ENCODE data around the gene LRPAP1.
"Not testable (repeated sequence)": the region's sequence is repeated elsewhere in the genome, so short reads cannot be mapped to it uniquely, and the experiment has no call there.

LRPAP1 gene, protein sequence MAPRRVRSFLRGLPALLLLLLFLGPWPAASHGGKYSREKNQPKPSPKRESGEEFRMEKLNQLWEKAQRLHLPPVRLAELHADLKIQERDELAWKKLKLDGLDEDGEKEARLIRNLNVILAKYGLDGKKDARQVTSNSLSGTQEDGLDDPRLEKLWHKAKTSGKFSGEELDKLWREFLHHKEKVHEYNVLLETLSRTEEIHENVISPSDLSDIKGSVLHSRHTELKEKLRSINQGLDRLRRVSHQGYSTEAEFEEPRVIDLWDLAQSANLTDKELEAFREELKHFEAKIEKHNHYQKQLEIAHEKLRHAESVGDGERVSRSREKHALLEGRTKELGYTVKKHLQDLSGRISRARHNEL

DNA sequence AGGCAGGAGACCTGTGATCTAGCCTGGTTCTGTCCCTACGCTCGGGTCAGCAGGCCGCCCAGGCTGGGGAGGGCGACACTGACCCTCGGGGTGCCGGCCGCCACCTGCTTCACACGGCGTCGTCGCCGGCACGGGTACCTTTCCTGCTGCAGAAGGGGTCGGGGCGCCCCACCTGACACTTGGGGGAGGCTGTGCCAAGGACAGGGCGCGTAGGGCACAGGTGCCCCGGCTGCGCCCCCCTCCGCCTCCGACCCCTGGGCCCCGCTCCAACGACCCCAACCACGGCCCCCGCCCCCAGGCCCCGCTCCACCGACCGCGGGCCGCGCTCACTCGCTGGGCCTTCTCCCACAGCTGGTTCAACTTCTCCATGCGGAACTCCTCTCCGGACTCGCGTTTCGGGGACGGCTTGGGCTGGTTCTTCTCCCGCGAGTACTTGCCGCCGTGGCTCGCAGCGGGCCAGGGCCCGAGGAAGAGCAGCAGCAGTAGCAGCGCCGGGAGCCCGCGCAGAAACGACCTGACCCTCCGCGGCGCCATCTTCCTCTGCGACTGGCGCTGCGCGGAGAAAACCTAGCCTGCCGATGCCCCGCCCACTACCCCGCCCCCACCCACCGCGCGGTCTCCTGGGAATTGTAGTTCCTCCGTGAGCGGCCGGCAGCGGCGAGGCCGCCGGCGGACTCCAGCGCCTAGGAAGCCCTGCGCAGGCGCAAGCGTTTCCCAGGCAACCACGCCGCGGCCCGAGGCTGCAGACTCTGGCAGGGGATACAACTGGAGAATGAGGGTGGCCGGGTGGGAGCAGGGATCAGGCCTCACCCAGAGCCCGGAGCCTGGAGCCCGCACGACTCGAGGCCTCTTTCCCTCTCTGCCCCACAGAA, at the start of gene LRPAP1:
Gene LRPAP1 (minus strand): TSS at position 544 of the 872 bp plus-strand sequence. CDS start 10 bp downstream, at position 534.
- peak within 1 kb of the TSS; percentile 68 for H3K27ac ChIP-seq (ENCODE audit: low read depth, low read length)
- no peaks in the 10 kb centered on the region for H3K9me3 ChIP-seq (ENCODE audit: low read length)
- H3K4me3 ChIP-seq (ENCODE audit: low read depth in 1 of 2, low read length in 2 of 2), result peak within 1 kb of the TSS; percentile 84 to 98
- H3K9ac ChIP-seq (ENCODE audit: low read length), result peak within 1 kb of the TSS; percentile 39
- H3K4me1 ChIP-seq (ENCODE audit: insufficient read depth, low read length), result peaks cover 24% of the 10 kb centered on the region
- no peaks in the 10 kb centered on the region for H3K27me3 ChIP-seq (ENCODE audit: control insufficient read depth in 1 of 2, insufficient read depth in 2 of 2, low read length in 2 of 2)
- H3K36me3 ChIP-seq (ENCODE audit: insufficient read depth, low read length), result peaks cover 14% of the 10 kb centered on the region

DNA sequence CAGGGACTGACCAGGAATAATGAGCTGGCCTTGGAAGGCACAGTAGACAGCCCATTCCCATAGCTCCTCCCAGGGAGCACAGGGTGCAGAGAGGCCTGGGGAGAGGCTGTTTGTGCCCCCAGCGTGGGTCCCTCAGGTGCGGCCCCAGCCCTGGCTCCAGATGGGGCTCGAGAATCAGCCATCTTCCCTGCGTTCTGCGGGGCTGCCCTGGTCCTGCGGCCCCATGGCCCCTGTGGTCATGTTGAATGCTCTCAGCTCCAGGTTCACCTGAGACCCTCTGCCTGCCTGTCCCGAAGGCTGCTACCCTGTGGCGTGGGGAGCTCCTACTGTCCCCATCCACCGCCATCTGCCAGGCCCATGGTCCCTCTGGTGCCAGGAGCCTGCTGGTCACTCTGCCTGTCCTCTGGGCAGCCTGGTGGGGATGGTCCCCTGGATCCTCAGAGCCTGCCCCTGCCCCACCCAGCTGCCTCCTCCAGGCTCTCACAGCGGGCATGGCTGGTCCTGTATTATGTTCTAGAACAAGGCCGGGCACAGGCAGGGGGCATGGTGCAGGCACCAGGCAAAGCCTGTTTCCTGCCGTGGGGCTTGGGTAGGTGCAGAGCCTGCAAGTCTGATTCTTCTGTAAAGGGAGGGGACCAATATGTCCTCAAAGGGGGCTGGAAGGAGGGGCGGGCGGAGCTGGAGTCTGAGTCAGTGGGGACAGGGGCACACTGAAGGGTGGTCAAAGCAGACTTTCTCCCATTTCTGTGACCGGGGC, 49.3 kb upstream of the LRPAP1 start:
- H3K27ac ChIP-seq (ENCODE audit: low read depth, low read length); H3K9me3 ChIP-seq (ENCODE audit: low read length); H3K4me3 ChIP-seq (ENCODE audit: low read depth in 1 of 2, low read length in 2 of 2); H3K4me1 ChIP-seq (ENCODE audit: insufficient read depth, low read length); H3K9ac ChIP-seq (ENCODE audit: low read length); H3K36me3 ChIP-seq (ENCODE audit: insufficient read depth, low read length); H3K27me3 ChIP-seq (ENCODE audit: control insufficient read depth in 1 of 2, insufficient read depth in 2 of 2, low read length in 2 of 2): not testable (repeated sequence)

DNA sequence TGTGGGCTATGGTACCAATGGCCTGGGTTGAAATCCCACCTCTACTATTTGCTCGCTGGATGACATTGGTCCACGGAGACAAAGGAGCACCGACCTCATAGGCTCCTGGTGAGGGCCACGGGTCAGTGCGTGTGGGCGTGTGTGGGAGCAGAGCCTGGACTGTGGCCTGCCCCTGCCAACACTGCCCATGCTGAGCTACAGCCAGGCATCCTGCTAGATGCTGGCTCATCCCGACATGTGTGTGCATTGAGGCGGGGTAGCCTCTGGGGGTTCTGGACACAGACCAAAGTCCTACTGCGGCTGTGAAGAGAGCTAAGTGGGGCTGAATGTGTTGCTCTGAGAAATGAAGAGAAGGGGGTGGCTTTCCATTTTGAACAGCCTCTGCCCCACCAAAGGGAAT, 48.6 kb upstream of the LRPAP1 start:
- H3K9ac ChIP-seq (ENCODE audit: low read length); H3K36me3 ChIP-seq (ENCODE audit: insufficient read depth, low read length); H3K9me3 ChIP-seq (ENCODE audit: low read length); H3K27me3 ChIP-seq (ENCODE audit: control insufficient read depth in 1 of 2, insufficient read depth in 2 of 2, low read length in 2 of 2); H3K4me1 ChIP-seq (ENCODE audit: insufficient read depth, low read length); H3K27ac ChIP-seq (ENCODE audit: low read depth, low read length); H3K4me3 ChIP-seq (ENCODE audit: low read depth in 1 of 2, low read length in 2 of 2): not testable (repeated sequence)

DNA sequence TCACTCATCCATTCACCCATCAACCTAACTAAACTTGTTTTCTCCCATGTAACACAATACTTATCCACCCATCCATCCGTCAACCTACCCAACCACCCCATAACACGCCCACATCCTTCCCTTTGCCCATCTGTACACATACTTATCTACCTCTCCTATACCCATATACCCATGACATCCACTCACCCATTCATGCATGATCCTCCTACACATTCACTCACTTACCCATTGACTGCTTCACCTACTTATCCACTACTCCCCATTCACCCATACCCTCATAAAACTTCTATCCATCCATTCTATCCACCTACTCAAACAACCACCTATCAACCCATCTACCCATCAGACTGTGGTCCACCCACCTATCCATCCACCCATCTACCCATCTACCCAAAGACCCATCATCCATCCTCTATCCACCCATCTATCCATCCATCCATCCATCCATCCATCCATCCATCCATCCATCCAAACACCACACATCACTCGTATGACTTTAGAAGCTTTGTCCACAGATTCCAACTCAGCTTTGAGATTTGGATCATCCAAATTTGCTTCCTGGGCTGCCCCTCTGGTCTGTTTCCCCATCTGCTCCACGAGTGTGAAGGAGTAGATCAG, 46.4 kb upstream of the LRPAP1 start:
- H3K9me3 ChIP-seq (ENCODE audit: low read length); H3K4me1 ChIP-seq (ENCODE audit: insufficient read depth, low read length); H3K9ac ChIP-seq (ENCODE audit: low read length); H3K4me3 ChIP-seq (ENCODE audit: low read depth in 1 of 2, low read length in 2 of 2); H3K36me3 ChIP-seq (ENCODE audit: insufficient read depth, low read length); H3K27ac ChIP-seq (ENCODE audit: low read depth, low read length); H3K27me3 ChIP-seq (ENCODE audit: control insufficient read depth in 1 of 2, insufficient read depth in 2 of 2, low read length in 2 of 2): not testable (repeated sequence)

DNA sequence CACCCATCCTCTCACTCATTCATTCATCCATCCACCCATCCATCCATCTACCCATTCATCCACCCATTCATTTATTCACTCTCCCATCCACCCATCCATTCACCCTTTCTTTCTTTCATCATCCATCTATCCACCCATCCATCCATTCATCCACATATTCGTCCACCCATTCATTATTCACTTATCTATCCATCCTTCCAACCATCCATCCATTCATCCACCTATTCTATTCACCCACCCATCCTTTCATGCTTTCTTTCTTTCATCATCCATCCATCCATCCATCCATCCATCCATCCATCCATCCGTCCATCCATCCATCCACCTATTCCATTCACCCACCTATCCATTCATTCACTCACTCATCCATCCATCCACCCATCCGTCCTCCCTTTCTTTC, 45.8 kb upstream of the LRPAP1 start:
- H3K4me3 ChIP-seq (ENCODE audit: low read depth in 1 of 2, low read length in 2 of 2); H3K4me1 ChIP-seq (ENCODE audit: insufficient read depth, low read length); H3K36me3 ChIP-seq (ENCODE audit: insufficient read depth, low read length); H3K9me3 ChIP-seq (ENCODE audit: low read length); H3K27ac ChIP-seq (ENCODE audit: low read depth, low read length); H3K27me3 ChIP-seq (ENCODE audit: control insufficient read depth in 1 of 2, insufficient read depth in 2 of 2, low read length in 2 of 2); H3K9ac ChIP-seq (ENCODE audit: low read length): not testable (repeated sequence)

DNA sequence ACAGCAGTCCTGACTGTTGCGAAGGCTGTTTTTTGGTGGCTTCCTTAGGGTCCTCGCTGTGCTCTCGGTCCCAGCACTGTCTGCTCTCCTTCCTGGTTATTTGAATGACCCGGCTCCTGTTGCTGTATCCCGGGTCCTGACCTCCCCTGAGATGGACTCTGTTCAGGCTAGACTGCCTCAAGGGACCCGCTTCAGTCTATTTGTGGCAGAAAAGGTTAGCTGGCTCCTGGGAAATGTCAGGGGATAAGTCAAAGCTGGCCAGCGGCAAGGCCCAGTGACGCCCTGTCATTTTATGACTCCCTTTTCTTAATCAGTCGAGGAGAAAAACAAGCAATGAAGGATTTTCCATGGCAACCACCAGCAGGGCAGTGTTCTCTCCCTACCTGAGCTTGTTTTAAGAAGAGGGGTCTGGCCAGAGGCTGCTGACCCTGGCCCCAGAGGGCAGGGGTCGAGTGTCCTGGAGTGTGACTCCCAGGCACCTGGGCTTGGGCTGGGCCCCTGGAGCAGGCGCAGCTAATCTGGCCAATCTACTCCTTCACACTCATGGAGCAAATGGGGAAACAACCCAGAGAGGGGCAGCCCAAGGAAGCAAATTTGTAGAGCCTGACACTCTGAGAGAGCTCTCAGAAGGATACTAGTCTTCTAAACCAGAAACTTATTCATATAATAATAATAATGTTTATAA, 45.1 kb upstream of the LRPAP1 start:
- not testable (repeated sequence) for H3K4me3 ChIP-seq (ENCODE audit: low read depth in 1 of 2, low read length in 2 of 2); H3K36me3 ChIP-seq (ENCODE audit: insufficient read depth, low read length); H3K27ac ChIP-seq (ENCODE audit: low read depth, low read length); H3K27me3 ChIP-seq (ENCODE audit: control insufficient read depth in 1 of 2, insufficient read depth in 2 of 2, low read length in 2 of 2); H3K9me3 ChIP-seq (ENCODE audit: low read length); H3K4me1 ChIP-seq (ENCODE audit: insufficient read depth, low read length); H3K9ac ChIP-seq (ENCODE audit: low read length)

DNA sequence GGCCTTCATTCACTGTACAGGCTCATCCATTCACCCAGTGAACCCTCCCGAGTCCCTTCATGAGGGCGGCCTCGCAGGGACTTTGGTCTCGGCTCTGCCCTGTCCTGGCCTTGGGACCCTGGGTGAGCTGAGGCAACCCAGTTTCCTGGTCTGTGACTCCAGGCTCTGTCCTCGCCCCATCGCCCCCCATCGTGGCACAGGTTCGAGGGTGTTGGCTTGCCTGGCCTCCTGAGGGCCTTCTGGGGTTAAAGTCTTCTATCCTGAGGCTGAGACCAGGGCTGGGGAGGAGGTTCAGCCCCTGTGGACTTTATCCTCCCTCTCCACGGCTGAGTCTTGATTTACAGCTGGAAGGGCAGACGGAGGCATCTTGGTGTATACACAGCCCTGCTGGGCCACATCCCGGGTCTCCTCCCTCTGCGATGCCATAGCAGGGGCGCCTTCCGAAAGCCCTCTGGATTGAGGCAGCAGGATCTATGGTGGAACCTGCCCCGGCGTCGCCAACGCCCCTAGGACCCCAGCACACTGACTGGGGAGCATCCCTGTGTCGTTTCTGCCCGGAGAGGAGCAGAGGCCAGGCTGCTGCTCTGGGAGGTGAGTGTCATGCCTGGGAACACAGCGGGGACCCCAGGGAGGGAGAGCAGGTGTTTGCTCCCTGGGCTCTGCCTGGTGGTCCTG, 44.4 kb upstream of the LRPAP1 start:
- H3K36me3 ChIP-seq (ENCODE audit: insufficient read depth, low read length); H3K9me3 ChIP-seq (ENCODE audit: low read length); H3K27me3 ChIP-seq (ENCODE audit: control insufficient read depth in 1 of 2, insufficient read depth in 2 of 2, low read length in 2 of 2); H3K4me1 ChIP-seq (ENCODE audit: insufficient read depth, low read length); H3K9ac ChIP-seq (ENCODE audit: low read length); H3K4me3 ChIP-seq (ENCODE audit: low read depth in 1 of 2, low read length in 2 of 2); H3K27ac ChIP-seq (ENCODE audit: low read depth, low read length): not testable (repeated sequence)

DNA sequence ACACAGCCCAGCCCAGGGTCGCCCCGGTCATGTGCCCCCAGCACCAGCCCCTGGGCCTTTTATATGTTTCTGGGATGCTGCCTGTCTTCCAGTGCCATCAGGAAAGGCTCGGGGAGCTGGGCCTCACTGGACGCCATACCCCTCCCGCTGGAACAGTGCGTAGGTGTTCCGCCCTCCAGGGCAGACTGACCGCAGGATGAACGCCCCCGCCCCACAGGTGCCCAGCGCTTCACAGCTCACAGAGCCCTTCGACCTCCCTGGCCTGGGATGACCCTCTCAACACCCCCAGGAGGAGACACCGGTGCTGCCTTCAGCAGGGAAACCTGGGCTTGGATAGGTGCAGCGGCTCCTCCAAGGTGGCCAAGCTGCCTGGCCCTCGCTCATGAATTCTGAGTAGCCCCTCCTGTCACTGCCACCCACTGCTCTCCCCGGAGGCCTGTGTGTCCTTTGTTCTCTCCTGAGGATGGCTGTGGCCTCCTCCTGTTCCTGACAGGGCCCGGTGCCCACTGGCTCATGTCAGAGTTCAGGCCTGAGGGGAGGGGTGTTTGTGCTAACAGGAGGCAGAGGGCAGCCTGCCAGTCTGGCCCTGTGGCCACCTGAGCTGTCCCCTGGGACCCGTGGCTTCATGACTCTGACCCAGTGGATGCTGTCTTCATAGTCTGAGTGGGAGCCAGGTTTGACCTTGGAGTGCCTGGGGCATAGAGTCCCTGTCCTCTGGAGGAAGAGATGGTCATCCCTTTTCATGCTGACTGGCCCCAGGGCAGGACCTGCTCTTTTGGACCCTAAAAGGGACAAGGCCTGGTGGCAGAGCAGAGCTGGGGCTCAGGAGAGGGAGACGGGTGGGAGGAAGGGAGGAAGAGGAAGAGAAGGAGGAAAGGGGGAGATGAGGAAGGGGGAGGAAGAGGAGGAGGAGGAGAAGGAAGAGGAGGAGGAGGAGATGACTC, 43.5 kb upstream of the LRPAP1 start:
- not testable (repeated sequence) for H3K36me3 ChIP-seq (ENCODE audit: insufficient read depth, low read length); H3K4me1 ChIP-seq (ENCODE audit: insufficient read depth, low read length); H3K27me3 ChIP-seq (ENCODE audit: control insufficient read depth in 1 of 2, insufficient read depth in 2 of 2, low read length in 2 of 2); H3K4me3 ChIP-seq (ENCODE audit: low read depth in 1 of 2, low read length in 2 of 2); H3K27ac ChIP-seq (ENCODE audit: low read depth, low read length); H3K9ac ChIP-seq (ENCODE audit: low read length); H3K9me3 ChIP-seq (ENCODE audit: low read length)

DNA sequence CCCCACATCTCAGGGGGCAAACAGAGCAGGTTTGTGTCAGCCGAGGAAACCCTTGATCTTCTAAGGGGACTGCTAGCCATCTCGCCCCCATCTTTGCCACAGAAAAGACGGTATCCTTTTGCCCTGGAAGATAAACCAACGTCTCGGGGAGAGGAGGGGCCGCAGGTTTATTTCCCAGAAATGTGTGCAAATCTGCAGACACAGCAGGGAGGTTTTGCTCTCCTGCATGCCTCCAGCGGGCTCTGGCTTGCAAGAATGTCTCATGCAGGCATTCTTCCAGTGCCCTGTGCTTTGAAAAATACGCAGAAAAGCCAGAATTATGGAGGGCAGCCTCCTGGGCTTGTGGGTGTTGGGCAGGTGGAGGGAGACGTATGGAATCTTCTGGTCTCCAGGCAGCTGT, 42.6 kb upstream of the LRPAP1 start:
- H3K4me1 ChIP-seq (ENCODE audit: insufficient read depth, low read length); H3K27me3 ChIP-seq (ENCODE audit: control insufficient read depth in 1 of 2, insufficient read depth in 2 of 2, low read length in 2 of 2); H3K36me3 ChIP-seq (ENCODE audit: insufficient read depth, low read length); H3K4me3 ChIP-seq (ENCODE audit: low read depth in 1 of 2, low read length in 2 of 2); H3K9ac ChIP-seq (ENCODE audit: low read length); H3K9me3 ChIP-seq (ENCODE audit: low read length); H3K27ac ChIP-seq (ENCODE audit: low read depth, low read length): not testable (repeated sequence)

DNA sequence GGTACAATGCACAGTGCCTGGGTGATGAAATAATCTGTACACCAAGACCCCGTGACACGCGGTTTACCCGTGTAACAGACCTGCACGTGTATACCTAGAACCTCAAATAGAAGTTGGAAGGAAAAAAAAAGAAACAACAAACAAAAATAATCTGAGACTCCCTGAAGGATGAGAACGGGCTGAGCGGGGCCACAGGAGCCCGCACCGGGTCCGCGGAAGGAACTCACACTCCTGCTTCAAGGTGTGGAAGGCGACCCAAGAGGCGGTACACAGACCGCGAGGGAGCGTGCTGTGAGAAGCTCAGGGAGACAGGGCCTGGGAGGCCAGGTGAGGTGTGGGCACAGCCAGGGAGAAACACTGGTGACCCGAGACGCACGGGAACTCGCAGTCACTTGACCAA, 42.1 kb upstream of the LRPAP1 start:
- not testable (repeated sequence) for H3K9ac ChIP-seq (ENCODE audit: low read length); H3K4me1 ChIP-seq (ENCODE audit: insufficient read depth, low read length); H3K27me3 ChIP-seq (ENCODE audit: control insufficient read depth in 1 of 2, insufficient read depth in 2 of 2, low read length in 2 of 2); H3K9me3 ChIP-seq (ENCODE audit: low read length); H3K27ac ChIP-seq (ENCODE audit: low read depth, low read length); H3K4me3 ChIP-seq (ENCODE audit: low read depth in 1 of 2, low read length in 2 of 2); H3K36me3 ChIP-seq (ENCODE audit: insufficient read depth, low read length)
